ENCODE data around the gene PSME3. TPM values are rescaled to one million over a fixed set of nuclear protein-coding genes. Genes with fewer than 3 reads are reported as not detected.

PSME3 gene
- total and polyA plus RNA-seq, 3 donors from 2014 or later = 79.7 to 135 (median 92.1) TPM

DNA sequence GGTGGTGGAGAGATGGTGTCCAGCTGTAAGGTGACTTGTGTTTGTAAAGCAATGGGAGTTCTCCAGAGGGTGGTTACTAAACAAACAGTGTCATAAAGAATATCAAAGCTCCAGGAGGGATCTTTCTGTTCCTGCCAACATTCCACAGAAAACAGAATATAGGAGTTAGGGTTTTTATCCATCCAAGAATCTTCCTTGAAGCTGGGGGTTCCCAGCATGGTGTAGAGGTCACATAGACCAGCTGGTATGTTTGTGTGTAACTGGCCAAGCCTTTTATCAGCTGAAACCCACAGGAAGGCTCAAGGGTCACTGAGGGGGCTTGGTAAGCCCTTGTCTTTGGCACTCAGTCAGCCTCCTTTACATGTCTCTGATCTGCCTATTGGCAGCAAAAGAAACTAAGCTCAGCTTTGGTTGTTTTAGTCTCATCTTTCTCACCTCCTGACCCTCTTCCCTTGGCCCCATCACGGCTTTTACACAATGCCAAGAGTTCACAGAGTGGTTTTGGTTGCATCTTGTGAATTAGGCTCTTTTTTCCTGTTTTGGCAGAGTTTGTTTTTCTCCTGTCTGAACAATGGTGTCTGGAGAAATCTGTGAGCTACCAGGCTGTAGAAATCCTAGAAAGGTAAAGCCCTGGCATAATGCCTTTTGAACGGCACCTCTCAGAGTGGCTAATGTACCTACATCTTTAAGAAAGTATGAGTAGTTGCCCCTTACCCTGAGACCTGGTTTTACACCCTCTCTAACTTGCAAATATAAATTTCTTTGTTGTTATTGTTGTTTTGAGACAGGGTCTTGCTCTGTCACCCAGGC lies 29.9 kb upstream of the PSME3 start:
- intact Hi-C loops (cut with DNase I; ENCODE audit: low total_unique reads) = no loop called here
- TF ChIP-seq, protein P1, sequence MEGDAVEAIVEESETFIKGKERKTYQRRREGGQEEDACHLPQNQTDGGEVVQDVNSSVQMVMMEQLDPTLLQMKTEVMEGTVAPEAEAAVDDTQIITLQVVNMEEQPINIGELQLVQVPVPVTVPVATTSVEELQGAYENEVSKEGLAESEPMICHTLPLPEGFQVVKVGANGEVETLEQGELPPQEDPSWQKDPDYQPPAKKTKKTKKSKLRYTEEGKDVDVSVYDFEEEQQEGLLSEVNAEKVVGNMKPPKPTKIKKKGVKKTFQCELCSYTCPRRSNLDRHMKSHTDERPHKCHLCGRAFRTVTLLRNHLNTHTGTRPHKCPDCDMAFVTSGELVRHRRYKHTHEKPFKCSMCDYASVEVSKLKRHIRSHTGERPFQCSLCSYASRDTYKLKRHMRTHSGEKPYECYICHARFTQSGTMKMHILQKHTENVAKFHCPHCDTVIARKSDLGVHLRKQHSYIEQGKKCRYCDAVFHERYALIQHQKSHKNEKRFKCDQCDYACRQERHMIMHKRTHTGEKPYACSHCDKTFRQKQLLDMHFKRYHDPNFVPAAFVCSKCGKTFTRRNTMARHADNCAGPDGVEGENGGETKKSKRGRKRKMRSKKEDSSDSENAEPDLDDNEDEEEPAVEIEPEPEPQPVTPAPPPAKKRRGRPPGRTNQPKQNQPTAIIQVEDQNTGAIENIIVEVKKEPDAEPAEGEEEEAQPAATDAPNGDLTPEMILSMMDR (IDR thresholded peaks at IDR 0.05) = no peak
- TF ChIP-seq POLR2A (IDR thresholded peaks at IDR 0.05) = no peak
- H3K4me1 ChIP-seq = peaks cover 19% of the 10 kb centered on the region
- 56 to 57% methylated on average over 2 of the region's 2 CpGs for WGBS, 2 donors
- H3K4me3 ChIP-seq = no peak overlapping the region
- no peak for DNase-seq
- H3K36me3 ChIP-seq (ENCODE audit: low read depth, missing control alignments) = no peaks in the 10 kb centered on the region
- no peaks in the 10 kb centered on the region for H3K27me3 ChIP-seq
- no peaks in the 10 kb centered on the region for H3K9me3 ChIP-seq
- H3K27ac ChIP-seq = no peak overlapping the region

DNA sequence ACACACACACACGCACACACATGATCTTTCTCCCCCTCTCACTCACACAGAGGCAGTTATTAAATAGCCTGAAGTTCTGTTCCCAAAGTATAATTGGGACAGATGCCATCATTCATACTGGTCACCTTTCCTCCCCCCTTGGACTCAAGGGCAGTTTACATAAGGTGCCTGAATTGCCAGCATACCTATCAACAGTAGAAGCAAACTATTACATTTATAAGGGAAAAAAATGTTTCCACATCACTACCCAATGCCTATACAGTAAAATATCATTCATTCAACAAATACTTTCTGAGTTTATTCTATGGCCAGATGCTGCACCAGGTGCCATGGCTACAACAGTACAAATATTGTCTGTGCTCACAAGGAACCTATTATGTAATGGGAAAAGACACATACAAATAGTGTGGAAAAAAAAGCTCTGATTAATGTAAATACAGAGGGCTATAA lies 28.3 kb upstream of the PSME3 start:
- no peak for DNase-seq
- H3K9me3 ChIP-seq = no peaks in the 10 kb centered on the region
- TF ChIP-seq POLR2A (IDR thresholded peaks at IDR 0.05) = no peak
- H3K4me3 ChIP-seq = no peak overlapping the region
- no peak overlapping the region for H3K27ac ChIP-seq
- H3K36me3 ChIP-seq (ENCODE audit: low read depth, missing control alignments) = no peaks in the 10 kb centered on the region
- WGBS, 2 donors = 89 to 94% methylated on average over 1 of the region's 1 CpG
- intact Hi-C loops (cut with DNase I; ENCODE audit: low total_unique reads) = no loop called here
- H3K4me1 ChIP-seq = peaks cover 19% of the 10 kb centered on the region
- no peaks in the 10 kb centered on the region for H3K27me3 ChIP-seq

DNA sequence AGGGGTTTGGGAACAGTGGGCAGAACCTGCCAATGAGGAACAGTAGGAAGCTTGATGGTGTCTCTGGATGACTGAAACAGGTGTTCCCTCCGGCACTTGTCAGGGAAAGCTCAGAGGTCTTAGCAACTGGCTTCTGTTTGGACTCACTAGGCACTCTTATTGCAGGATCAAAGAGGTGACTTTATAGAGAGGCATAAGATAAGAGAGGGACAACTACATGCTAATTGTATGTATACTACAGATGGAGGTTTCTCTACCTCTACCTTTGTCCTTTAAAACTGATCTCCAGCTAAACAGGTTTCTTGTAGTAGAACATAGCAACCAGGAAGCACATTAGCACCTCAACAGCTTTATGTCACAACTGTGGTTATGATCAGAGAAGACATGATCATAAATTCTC lies 26.9 kb upstream of the PSME3 start:
- no peak overlapping the region for H3K27ac ChIP-seq
- WGBS, 2 donors = 100% methylated on average over 1 of the region's 1 CpG
- no peak for DNase-seq

DNA sequence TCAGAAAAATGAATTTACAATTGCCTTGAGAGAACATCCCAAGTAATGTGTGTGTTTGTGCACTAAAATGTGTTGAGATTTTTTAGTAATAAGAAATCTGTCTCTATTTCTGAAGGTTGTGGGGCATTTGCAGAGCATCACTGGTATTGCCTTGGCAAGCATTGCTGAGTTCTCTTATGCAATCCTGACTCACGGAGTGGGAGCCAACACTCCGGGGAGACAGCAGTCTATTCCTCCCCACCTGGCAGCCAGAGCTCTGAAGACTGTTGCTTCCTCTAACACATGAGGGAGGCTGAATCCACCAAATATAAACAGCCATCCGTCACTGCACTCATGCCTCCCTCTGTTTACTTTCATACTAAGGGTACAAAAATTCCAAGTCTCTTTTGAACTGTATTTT lies 23.9 kb upstream of the PSME3 start:
- intact Hi-C loops (cut with DNase I; ENCODE audit: low total_unique reads) = no loop called here
- WGBS, 2 donors = 38 to 54% methylated on average over 3 of the region's 3 CpGs
- no peaks in the 10 kb centered on the region for H3K27me3 ChIP-seq
- H3K27ac ChIP-seq = no peak overlapping the region
- no peaks in the 10 kb centered on the region for H3K9me3 ChIP-seq
- H3K36me3 ChIP-seq (ENCODE audit: low read depth, missing control alignments) = no peaks in the 10 kb centered on the region
- TF ChIP-seq, protein P1 (IDR thresholded peaks at IDR 0.05) = no peak
- TF ChIP-seq POLR2A (IDR thresholded peaks at IDR 0.05) = no peak
- no peaks in the 10 kb centered on the region for H3K4me1 ChIP-seq
- DNase-seq = no peak
- H3K4me3 ChIP-seq = no peak overlapping the region

More for the DNA sequence above, 26.9 kb upstream of the PSME3 start:
- intact Hi-C loops (cut with DNase I; ENCODE audit: low total_unique reads) = no loop called here
- TF ChIP-seq POLR2A (IDR thresholded peaks at IDR 0.05) = no peak
- TF ChIP-seq, protein P1 (IDR thresholded peaks at IDR 0.05) = no peak
- Histone ChIP-seq H3K4me3 (no peak overlapping the region), H3K27me3 (no peaks in the 10 kb centered on the region), H3K36me3 (ENCODE audit: low read depth, missing control alignments) (no peaks in the 10 kb centered on the region), H3K9me3 (no peaks in the 10 kb centered on the region), H3K4me1 (peaks cover 19% of the 10 kb centered on the region)

DNA sequence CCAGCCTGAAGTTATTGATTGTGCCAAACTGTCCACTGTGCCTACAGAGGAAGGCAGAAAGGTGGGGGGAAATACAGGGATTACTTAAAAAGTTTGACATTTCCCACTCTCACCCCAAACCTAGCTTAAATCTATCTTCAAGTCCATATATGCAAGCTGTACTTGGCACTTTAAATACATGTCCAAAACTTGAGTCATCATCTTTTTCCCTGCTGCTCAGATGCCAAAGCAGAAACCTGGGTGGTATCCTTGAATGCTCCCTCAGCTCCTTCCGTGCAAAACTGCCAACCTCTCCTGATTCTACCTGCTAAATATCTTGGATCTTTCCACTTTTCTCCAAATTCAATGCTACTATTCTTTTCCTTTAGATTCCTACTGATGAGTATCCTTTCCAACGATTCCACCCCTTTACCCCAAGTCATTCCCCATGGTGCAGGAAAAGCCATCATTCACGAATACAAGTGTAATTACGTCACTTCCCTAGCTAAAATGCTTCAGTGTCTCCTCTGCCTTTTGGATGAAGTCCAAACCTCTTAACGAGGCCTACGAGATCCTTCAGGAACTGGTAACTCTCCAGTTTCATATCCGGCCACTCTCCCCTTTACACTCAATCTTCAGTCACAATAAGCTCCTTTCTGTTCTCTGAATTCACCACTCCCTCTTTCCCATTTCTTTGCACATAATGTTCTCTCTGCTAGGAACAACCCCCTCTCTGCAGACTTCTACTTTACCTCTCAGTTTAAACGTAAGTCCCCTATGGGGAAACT lies 18.4 kb upstream of the PSME3 start:
- WGBS, 2 donors = 42 to 47% methylated on average over 8 of the region's 8 CpGs
- H3K36me3 ChIP-seq (ENCODE audit: low read depth, missing control alignments) = no peaks in the 10 kb centered on the region
- H3K4me3 ChIP-seq = no peak overlapping the region
- no peaks in the 10 kb centered on the region for H3K4me1 ChIP-seq
- intact Hi-C loops (cut with DNase I; ENCODE audit: low total_unique reads) = no loop called here
- no peak overlapping the region for H3K27ac ChIP-seq
- DNase-seq = no peak
- no peak for TF ChIP-seq POLR2A (IDR thresholded peaks at IDR 0.05)
- TF ChIP-seq, protein P1 (IDR thresholded peaks at IDR 0.05) = no peak
- no peaks in the 10 kb centered on the region for H3K27me3 ChIP-seq
- no peaks in the 10 kb centered on the region for H3K9me3 ChIP-seq

All from testis (tissue), 3 donors.